Heart left ventricle (tissue), 13 donors: ENCODE measurements around the gene PEAR1.

ENCODE experiments used
- POLR2A ChIP-seq, 2 donors: fragments of 450-650 bp; IDR thresholded peaks; one replicate each; pipeline ENCODE4 v1.6.1; 2017; ENCODE audit warnings: antibody characterized with exemption in 2 of 2, mild to moderate bottlenecking in 2 of 2, moderate library complexity in 2 of 2
- TF ChIP-seq, protein P1 (sequence below), 12 donors: fragments of 200-600 bp; sonication (generic) in 4 of 12; IDR thresholded peaks; one replicate each; pipeline versions ENCODE4 v1.5.0 to v1.8.0; 2018 to 2022; ENCODE audit warnings: antibody characterized with exemption in 12 of 12, mild to moderate bottlenecking in 5 of 12
- donor health status: ischemic (EF 13 %, LVEDD 7.1; RV severe dilation, severe dysfunction).
- donor health status: DM: no; HTN: yes; CAD: no.
- donor health status: DM: no; HTN: no; CAD: no.
- donor health status: ischemic (EF 25% LVEDD 6.9; RV normal size, moderate dysfunction).
- donor health status: ischemic (EF 25% LVEDD 5.7; RV mildly dilated, moderate dysfunction).
- donor health status: ischemic (EF 35%, LVEDD 5.7; RV mildly dilated, moderate dysfunction).
- donor health status: nonischemic (EF 11% LVEDD 7.7; RV severe dilation, severe dysfunction).
- donor health status: DM: yes; HTN: yes; CAD: no.
- donor health status: PGD.
- donor health status: ischemic (EF 29% LVEDD 5.4; RV normal size, mild dysfunction).
- donor health status: nonischemic (EF 23%, LVEDD 6.1; RV moderate dilation, normal function).

DNA sequence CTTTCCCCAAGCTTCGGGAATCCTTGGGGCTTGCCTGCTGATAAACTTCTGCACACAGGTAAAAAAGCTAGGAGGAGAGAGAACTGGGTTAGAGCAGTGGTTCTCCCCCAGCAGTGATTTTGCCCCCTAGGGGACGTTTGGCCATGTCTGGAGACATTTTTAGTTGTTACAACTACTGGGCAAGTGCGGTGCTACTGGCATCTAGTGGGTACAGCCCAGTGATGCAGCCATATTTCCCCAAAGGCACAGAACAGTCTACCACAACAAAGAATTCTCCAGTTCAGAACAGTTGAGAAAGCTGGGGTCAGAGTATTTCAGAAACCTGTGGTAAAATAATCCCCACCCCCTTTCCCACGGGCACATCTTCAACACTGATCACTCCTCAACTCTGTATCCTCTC, 68.2 kb downstream of the PEAR1 start:
- TF ChIP-seq, protein P1, sequence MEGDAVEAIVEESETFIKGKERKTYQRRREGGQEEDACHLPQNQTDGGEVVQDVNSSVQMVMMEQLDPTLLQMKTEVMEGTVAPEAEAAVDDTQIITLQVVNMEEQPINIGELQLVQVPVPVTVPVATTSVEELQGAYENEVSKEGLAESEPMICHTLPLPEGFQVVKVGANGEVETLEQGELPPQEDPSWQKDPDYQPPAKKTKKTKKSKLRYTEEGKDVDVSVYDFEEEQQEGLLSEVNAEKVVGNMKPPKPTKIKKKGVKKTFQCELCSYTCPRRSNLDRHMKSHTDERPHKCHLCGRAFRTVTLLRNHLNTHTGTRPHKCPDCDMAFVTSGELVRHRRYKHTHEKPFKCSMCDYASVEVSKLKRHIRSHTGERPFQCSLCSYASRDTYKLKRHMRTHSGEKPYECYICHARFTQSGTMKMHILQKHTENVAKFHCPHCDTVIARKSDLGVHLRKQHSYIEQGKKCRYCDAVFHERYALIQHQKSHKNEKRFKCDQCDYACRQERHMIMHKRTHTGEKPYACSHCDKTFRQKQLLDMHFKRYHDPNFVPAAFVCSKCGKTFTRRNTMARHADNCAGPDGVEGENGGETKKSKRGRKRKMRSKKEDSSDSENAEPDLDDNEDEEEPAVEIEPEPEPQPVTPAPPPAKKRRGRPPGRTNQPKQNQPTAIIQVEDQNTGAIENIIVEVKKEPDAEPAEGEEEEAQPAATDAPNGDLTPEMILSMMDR (IDR thresholded peaks at IDR 0.05) = peak in 1 of 12 donors; percentile 6
- no peak for TF ChIP-seq POLR2A (IDR thresholded peaks at IDR 0.05)
